Dermis blood vessel endothelial cell (primary cell): Measurements from ENCODE around the gene KCTD16. TPM values are rescaled to one million over a fixed set of nuclear protein-coding genes. Genes with fewer than 3 reads are reported as not detected.

Experiments used
- DNase-seq: peaks from one replicate; pipeline ENCODE4 v3.0.0; 2010
- total RNA-seq: library from RNA; depleted of rRNA; stranded (reverse); fragments of >200 nt; gene quantifications from 2 replicates; pipeline ENCODE4 v1.2.3, GENCODE V29; 2014

Gene KCTD16
- total RNA-seq, 1 donor from 2014 or later: under 0.01 TPM

DNA sequence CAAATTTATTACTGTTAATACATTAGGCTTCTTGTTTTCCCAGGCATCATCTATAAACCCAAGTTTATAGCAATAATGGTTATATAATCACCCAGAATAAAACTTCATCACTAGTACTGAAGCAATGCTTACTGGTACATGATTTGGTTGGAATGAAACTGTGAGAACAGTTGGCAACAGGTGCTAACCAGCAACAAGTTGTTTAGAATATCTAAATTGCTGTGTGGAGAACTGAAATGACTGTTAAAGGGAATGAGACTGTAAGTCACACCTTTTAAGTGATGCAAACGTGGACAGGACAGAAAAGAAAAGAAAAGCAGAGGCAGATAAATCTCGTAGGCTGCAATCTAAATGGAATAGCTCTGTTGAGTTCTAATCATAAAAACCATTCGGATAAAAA is 2.7 kb upstream of the KCTD16 start:
- no peak for DNase-seq

DNA sequence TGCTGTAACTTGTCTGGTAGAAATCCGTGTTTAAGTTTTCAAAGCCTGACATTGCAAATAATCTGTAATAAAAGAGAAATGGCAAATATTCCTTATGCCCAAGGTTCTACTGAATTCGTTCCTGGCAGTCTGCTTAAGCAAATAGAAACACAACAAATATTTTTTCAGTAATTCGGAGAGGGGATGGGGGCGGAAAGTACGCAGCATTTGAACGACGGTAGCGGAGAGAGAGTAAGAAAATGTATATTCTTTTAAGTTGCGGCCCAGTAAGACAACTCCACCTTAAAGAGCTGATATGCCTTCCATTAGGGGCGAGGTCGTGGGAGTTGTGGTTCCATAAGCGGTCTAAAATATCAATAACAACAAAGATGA is 783 bp upstream of the KCTD16 start:
- peak; percentile 24 for DNase-seq

DNA sequence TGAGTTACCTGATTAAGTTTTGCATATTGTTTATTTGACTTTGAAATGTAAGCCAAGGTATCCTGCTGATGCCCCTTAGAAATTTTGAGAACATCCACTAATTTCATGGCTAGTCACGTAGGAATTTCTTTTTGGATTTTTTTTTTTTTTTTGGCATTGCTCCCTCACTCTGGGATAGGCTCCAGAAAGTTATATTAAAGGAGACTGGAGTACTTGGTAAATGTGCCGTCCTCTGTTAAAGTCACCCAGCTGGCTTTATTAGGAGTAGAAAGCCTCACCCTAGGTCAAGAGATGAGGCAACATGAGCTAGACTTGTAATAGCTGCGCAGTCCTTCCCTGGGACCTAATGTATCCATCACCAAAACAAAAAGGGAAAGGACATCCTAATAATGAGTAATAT is 3.1 kb downstream of the KCTD16 start:
- no peak for DNase-seq

DNA sequence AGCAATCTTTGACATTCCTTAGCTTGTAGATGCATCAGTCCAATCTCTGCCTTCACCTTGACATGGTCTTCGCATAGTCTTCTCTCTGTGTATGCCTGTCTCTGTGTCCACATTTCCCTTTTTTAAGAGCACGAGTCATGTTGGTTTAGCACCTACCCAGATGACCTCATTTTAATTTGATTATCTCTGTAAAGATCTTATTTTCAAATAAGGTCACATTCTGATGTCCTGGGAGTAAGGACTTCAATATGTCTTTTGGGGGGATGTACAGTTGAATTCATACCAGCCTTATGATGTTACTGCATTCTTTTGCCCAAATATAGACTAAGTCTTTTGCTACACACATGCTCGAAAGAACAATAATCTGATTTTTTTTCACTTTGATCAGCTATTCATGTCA is 6.9 kb downstream of the KCTD16 start:
- no peak for DNase-seq

DNA sequence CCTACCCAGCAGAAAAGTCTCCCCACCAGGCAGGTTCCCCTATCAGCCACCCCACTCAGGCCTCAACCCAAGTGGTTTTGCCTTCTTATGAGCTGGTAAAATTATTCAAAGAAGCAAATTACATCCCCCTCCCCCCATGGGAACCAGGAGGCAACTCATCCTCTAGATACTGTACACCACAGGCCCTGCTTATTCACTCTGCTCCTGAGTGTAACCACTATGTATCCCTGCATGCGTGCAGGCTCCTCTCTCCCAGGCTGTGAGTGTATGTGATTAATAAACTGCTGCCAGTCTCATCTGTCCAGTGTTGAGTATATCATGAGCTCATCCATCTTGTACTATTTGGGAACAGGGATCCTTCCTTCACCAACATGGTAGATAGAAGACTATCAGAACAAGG is 8.6 kb downstream of the KCTD16 start:
- DNase-seq: no peak

DNA sequence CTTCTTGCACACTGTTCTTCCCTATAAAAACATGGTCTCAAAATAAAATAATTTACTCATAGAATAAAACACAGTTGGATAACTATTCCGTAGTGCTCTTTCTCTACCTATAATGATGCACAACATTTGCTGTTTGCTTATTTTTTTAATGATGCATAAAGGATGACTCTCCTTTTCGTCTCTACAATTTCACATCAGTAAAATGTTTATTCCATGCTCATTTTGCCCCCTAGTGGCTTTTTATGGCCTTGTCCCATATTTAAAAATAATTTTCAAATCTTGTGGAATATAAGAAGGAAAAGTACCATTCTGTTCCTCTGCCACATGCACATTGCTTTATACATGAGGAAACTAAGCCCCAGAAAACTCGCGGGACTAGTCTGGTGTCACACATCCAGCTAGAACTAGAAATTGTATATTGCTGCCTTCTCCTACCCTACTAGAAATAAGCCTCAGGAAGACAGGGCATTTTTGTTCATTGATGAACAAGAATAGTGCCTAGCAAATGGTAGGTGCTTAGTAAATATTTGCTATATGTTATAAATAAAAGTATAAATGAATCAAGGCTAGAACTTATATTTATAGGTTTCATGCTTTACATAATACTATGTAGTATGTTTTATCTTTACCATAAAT is 12.7 kb downstream of the KCTD16 start:
- DNase-seq: peak; percentile 62

DNA sequence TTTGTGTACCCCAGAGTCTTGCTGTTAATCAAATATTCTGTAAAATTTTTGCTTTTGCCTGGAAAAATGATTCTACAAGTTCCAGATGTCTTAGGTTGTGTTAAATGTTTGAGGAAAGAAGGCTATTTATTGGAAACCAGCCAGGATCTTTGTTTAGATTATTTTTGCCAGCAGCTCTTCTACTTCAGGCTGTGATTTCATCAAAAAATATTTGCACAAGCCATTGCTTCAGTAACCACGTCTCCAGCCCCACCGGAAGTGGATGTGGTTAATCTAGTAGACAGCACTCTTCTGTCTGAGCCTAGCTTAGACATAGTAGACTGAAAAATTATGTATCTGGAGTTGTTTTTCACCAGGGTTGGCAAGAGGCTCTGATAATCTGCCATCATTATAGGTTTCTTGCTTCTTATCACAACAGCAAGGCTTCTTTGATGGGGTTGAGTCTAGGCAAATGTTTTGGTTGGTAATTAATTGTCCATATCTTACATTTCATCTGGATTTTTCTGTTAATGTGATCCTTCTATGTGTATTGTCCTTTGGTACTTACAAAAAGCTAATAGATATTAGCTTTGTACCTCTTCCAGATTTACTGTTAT is 17.1 kb downstream of the KCTD16 start:
- DNase-seq: peak; percentile 80

DNA sequence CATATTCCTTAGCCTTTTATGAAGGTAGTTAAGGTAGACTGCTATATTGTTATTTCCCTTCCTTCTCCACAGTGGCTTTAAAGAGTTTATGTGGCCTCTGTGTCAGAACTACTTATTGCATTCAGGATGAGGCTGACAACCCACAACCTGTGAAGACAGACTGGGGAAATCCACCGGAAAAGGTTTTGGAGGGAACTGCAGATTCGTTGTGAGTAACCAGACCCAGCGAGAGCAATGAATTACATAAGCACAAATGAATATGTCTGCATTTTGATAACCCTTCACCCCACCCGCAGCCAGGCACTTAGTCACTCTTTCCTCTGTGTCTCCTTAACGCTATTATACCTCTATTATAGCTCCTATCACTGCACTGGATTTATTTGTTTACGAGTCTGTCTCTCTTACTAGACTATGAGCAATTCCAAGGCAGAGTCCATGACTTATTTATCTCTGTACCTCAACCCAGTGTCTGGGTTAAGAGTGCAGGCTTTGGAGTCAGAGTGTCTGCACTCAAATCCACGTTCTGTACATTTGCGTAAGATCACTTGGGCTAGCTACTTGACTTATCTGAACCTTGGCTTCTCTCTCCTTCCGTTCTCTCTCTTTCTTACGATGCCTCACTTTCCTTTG is 19.2 kb downstream of the KCTD16 start:
- DNase-seq: peak; percentile 91

DNA sequence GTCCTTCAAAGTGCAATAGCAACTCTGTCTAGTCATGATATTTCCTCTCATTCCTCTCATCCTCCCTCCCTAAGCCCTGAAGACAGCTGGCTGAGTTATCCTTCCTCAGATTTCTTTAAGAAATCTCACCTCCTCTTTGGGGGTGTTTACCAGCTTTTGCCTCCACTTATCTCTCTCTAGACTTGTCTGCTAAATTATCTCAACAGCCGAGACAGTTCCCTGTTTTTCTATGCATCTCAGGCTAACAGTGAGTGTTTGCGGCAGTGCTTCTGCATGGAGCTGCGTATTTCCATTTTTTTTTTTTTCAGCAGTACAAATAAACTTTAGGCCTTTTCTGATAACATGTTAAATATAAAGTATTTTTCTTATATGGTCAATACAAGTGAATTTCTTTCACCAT is 20.9 kb downstream of the KCTD16 start:
- no peak for DNase-seq

DNA sequence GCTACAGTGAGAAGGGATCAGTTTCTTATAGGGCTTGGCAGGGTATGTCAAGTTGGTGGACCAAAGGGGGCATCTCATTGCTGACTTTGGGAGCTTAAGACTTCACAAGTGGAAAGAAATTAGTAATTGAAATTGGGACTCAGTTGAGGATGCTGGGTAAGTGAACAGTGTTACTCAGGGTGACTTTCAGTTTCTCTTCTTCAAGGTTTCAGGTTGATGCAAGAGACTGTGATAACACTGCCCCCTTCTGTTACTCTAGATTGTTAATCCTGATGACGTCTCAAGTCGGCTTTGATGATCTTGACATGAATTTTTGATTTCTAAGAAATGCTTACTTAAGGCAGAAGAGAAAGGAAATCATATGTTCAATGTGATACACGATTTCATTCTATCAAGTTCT is 21.3 kb downstream of the KCTD16 start:
- DNase-seq: peak; percentile 90

DNA sequence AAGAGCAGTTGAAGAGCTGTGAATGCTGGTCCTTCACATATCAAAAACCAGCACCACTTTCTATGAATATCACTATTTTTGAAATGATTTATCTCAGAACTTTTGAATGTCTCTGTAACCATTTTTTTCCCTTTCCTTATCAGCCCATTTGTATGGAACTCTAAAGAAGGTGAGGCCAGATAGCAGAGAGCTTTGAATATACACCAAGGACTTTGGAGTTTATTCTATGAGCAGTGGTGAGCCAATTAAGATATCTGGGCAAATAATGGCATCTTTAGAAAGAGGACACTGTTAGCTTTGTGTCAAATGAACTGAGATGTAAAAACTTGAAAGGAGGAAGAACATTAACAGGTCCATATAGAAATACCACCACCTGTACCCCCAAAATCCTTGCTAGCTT is 22.0 kb downstream of the KCTD16 start:
- no peak for DNase-seq

DNA sequence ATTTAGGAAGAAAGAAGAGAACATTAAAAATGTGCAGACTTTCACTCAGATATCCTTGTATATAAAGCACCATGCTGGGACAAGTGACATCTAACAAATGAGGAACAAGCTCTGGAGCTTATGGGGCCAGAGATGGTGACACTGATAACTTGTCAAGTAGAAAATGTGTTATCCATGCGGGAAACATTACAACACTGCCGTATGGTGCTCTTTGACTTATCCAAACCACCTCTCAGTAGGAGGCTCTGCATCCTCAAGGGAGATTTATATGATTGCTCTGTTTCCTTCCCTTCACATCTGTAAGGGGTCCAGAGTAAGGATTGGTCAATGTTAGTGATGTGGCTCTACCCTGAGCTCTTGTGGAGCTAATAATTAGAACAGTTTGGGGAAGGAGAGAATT is 23.5 kb downstream of the KCTD16 start:
- DNase-seq: no peak

DNA sequence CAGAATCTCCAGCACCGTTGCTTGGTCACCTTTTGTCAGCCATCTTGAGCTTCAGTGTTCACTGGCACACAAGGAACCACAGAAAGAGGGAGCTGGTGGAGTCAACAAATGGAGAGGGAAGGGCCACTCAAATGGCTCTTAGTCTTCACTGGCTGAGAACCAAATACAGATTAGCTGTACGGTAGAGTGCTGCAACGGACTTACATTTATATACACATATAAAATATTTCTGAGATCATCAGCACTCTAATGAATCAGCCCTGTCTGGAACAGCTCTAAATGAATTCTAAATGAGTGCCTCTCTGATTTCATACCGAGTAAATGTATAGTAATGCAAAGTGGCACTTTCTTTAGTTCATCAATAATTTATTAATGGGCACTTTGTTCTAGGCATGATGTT is 24.8 kb downstream of the KCTD16 start:
- DNase-seq: no peak

DNA sequence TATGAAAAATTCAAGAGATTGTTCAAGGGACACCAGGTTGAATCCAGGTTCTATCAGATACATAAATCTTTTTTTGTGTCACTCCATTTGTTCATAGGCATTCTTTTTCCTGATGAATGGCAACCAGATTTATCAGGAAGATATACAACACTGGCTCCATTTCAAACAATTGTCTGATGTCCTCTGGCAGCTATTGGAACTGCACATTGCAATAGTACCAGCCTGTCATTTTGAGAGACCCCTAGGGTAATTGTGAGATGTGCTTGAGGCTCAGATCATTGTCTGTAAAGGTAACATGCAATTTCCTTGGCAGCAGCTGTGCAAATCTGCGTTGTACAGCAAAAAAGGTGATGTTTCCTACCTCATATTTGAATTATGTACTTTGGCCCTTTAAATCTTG is 25.9 kb downstream of the KCTD16 start:
- DNase-seq: no peak

DNA sequence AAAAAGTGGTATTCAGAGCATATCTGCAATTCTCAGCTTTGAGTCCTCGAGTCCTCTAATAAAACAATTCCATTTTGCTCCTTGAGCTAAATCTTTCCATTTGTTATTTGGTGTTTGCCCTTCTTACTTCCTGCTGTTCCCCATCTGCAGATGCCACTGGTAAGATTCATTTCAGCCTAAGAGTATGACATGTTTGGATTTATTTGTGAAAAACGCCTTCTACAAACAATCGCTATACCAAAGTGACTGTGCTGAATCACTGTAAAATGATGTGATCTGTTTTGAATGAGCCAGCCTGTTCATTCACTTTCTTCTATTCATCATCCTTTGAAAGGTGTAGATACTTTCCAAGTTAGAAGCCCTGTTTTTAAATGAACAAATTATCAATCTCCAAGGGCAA is 27.7 kb downstream of the KCTD16 start:
- DNase-seq: peak; percentile 15

DNA sequence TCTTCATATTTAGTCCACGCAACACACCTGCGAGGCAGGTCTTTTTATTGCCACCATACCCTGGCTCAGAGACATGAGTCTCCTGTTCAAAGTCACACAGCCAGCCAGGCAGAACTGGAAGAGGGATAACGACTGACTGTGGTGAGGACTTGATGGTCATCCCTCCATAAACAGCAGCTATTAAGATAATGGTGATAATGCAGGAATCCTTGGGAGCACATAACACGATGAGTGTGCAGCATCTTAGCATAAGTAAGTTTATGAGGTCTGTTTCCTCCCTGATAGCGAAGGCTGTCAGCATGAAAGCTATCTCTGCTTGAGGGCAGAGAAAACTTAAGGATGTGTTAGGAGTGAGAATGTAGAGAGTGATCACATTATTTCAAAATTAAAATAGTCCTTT is 30.9 kb downstream of the KCTD16 start:
- no peak for DNase-seq

DNA sequence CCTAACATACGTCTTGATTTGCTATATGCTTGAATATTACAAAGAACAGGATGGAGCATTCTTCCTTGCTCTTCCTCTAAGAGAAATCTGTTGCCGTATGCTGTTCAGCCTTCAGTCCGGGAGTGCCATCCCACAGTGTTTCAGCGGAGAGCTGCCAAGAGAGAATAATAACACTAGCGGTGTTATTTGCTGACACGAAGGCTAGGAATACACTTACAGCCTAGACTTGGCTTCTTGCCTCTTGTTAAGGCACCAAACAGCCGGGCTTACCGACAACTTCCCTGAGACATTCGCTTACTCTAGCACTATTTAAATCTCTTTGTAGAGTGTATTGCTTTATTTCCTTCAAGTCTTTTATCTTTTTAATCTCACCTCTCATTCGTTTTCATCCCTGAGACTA is 31.4 kb downstream of the KCTD16 start:
- no peak for DNase-seq

DNA sequence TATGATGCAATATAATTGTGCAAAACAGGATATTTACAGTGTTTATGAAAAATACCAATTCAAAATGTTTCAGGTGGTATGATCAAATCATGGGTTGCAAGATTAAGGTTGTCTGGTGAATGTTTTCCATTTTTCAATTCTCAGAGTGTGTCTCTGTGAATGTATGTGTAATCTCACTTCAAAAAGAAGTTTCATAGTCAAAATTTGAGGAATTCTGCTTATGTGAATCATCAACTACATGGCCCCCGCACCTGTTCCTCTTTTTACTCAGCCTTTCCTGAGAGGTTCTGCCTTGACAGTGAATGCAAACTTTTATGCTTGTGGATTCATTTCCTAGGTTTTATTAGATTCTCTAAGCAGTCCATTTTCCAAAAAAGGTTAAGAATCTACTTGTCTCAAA is 32.1 kb downstream of the KCTD16 start:
- no peak for DNase-seq

DNA sequence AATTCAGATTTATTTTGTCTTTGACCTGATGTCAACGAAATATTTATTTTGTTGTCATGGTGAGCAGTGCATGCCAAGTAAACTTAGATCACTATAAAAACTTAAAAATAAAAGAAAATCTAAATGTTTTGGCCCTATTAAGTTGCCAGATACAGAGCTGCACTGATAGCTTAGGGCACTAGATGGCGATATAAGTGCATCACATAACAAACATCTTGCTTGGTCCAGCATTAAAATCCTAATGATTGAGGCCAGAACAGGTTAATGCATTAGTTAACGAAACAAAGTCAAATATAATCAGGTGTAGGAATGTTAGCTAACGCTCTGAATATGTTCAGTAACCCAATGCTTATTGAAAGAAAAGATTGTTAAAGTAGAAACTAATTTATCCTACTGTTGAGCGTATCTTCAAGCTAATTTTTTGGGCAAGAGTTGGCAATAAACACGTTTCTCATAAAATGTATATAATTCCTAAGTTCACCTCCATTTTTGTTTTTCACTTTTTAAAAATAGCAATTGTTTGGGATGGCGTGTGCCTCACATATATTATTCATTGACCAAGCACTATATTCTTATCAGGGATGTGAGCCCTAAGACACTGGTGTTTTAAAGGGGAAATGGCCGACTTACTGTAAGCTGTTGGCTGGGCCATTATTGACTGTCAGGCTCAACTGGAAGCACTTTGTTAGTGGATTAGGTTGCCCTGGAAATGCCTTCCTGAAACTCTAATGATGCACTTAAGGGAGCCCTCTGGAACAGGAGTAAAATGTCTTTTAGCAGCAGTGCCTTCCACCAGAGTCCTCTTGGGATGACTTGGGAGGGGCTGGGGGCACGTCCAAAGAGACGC is 33.3 kb downstream of the KCTD16 start:
- peak; percentile 89 for DNase-seq

DNA sequence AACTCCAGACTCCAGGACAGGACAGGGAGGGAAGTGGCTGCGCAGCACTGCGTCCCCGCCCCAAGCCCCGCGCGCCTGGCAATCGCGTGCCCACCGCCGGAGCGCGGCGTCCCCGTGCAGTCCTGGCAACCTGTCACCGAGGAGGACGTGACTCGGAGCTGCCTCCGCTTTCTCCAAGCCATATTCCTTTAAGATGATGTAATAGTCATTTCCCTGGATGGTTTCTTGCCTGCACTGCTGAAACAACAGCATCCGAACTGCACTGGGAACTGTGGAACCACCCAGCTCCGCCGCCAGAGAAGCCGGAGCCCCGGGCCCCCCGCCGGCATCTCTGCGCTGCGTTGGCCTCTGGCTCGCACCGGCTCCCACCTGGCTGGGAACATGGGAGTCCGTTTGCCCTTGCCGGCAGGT is 34.5 kb downstream of the KCTD16 start:
- peak; percentile 54 for DNase-seq

DNA sequence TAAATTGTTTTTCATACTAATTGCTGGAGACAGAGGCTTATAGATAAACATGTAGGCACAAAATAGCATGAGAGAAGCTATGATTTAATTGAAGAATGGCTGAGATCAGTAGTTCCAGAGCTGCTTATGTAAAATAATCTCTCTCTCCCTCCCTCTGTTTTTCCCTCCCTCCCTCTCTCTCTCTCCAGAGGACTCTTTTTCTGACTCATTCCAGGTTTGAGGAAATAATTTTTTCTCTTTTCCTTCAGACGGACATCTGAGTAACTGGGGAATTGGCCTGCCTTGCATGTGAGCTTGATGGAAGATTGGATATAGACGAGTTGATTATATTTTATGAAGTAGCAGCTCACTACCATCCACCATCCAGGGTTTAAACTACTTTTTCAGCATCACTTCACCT is 35.5 kb downstream of the KCTD16 start:
- no peak for DNase-seq

DNA sequence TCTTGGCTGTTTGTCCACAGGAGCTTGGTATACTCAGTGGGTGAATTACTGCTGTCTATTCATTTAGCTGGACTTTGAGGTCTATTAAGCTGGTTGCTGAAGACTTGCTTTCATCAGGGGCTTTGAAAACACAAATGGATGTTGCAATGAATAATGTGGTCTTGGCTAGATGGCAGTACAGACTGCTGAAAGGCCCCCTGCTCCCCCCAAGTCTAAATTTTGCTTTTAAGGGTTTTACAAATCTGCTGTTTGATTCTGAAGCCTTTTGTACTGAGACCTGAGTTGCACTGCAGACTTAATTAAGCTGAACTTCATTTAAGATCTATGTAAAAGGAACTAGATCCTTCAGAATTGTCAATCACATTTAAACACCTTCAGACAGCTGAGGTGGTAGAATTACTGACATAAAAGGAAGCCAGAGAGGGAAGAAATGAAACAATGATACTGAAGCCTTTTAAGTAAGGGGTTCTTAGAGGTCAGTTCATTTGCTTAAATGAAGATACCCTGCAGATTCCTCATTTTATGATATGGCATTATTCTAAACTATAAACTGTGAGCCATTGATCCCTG is 37.3 kb downstream of the KCTD16 start:
- no peak for DNase-seq

DNA sequence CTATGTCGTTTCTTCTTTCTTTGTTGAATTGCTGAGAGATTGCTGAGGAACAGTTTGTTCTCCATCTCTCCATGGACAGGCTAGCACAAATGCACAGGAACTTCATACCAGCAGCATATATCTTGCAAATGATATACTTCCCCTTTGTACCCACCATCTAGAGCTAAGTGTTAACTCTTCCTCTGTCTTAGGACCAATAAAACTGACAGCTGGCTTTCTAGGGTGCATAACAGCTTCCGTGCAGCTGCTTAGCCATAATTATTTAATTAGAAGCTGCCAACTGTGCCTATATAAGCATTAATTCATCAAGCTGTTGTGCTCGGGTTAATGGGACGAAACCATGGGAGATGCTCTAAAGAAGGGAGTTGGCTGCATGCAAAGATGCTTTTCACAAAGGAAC is 38.7 kb downstream of the KCTD16 start:
- DNase-seq: no peak
